ENCODE data around the gene ECT2L. TPM values are rescaled to one million over a fixed set of nuclear protein-coding genes. Genes with fewer than 3 reads are reported as not detected.
A peak's percentile ranks its signal among the peaks of the same experiment; 100 is the strongest.

The ECT2L gene
- total RNA-seq, 1 donor from 2014 or later: not detected

GRCh38 chr6:138787138-138787537 is 8.7 kb upstream of the ECT2L start:
- H3K4me1 Mint-ChIP-seq (ENCODE audit: low read depth, unreplicated experiment): no peaks in the 10 kb centered on the region
- no peaks in the 10 kb centered on the region for H3K9me3 ChIP-seq (ENCODE audit: insufficient read depth, low read depth, low read length)
- no peak overlapping the region for H3K4me3 ChIP-seq (ENCODE audit: insufficient read depth, low read depth, low read length)
- H3K27ac ChIP-seq (ENCODE audit: low read depth, low read length): no peak overlapping the region
- no peaks in the 10 kb centered on the region for H4K20me1 ChIP-seq (ENCODE audit: insufficient read depth, low read length)
- H3K27ac Mint-ChIP-seq (ENCODE audit: unreplicated experiment): no peak overlapping the region
- H2AFZ ChIP-seq (ENCODE audit: low read depth, low read length): no peak overlapping the region
- no peak overlapping the region for H3K4me2 ChIP-seq (ENCODE audit: low read length)
- no peaks in the 10 kb centered on the region for H3K79me2 ChIP-seq (ENCODE audit: insufficient read depth, low read length)
- no peaks in the 10 kb centered on the region for H3K27me3 Mint-ChIP-seq (ENCODE audit: low read depth, unreplicated experiment)
- peaks cover 4% of the 10 kb centered on the region for H3K36me3 ChIP-seq (ENCODE audit: insufficient read depth, low read length)
- no peak for DNase-seq (ENCODE audit: low read depth)
- peaks cover 3% of the 10 kb centered on the region for H3K4me1 ChIP-seq (ENCODE audit: insufficient read depth, low read length)
- H3K9ac ChIP-seq (ENCODE audit: low read length): no peak overlapping the region
- H3K4me3 Mint-ChIP-seq (ENCODE audit: unreplicated experiment): no peak overlapping the region
- no peaks in the 10 kb centered on the region for H3K9me3 Mint-ChIP-seq (ENCODE audit: unreplicated experiment)
- no peak for TF ChIP-seq CTCF (IDR thresholded peaks at IDR 0.05; ENCODE audit: insufficient read depth, low read depth, low read length)
- TF ChIP-seq EZH2 (IDR thresholded peaks at IDR 0.05; ENCODE audit: insufficient read depth, low read length): no peak
- H3K27me3 ChIP-seq (ENCODE audit: insufficient read depth, low read length): no peaks in the 10 kb centered on the region
- no peak for FAIRE-seq
- peaks cover 3% of the 10 kb centered on the region for H3K36me3 Mint-ChIP-seq (ENCODE audit: low read depth, unreplicated experiment)

GRCh38 chr6:138796771-138797170 is 884 bp downstream of the ECT2L start:
- FAIRE-seq (peak; percentile 13), DNase-seq (ENCODE audit: low read depth) (no peak)
- no peak overlapping the region for H3K4me2 ChIP-seq (ENCODE audit: low read length)
- no peaks in the 10 kb centered on the region for H3K4me1 Mint-ChIP-seq (ENCODE audit: low read depth, unreplicated experiment)
- H3K27ac Mint-ChIP-seq (ENCODE audit: unreplicated experiment): no peak overlapping the region
- H3K4me1 ChIP-seq (ENCODE audit: insufficient read depth, low read length): no peaks in the 10 kb centered on the region
- no peaks in the 10 kb centered on the region for H3K9me3 Mint-ChIP-seq (ENCODE audit: unreplicated experiment)
- H3K4me3 ChIP-seq (ENCODE audit: insufficient read depth, low read depth, low read length): no peak overlapping the region
- H2AFZ ChIP-seq (ENCODE audit: low read depth, low read length): no peak overlapping the region
- TF ChIP-seq EZH2 (IDR thresholded peaks at IDR 0.05; ENCODE audit: insufficient read depth, low read length): no peak
- no peak for TF ChIP-seq CTCF (IDR thresholded peaks at IDR 0.05; ENCODE audit: insufficient read depth, low read depth, low read length)
- no peaks in the 10 kb centered on the region for H3K36me3 ChIP-seq (ENCODE audit: insufficient read depth, low read length)
- H3K36me3 Mint-ChIP-seq (ENCODE audit: low read depth, unreplicated experiment): peaks cover 2% of the 10 kb centered on the region
- no peaks in the 10 kb centered on the region for H3K9me3 ChIP-seq (ENCODE audit: insufficient read depth, low read depth, low read length)
- H3K4me3 Mint-ChIP-seq (ENCODE audit: unreplicated experiment): no peak overlapping the region
- no peaks in the 10 kb centered on the region for H3K79me2 ChIP-seq (ENCODE audit: insufficient read depth, low read length)
- H4K20me1 ChIP-seq (ENCODE audit: insufficient read depth, low read length): no peaks in the 10 kb centered on the region
- H3K27me3 ChIP-seq (ENCODE audit: insufficient read depth, low read length): no peaks in the 10 kb centered on the region
- H3K9ac ChIP-seq (ENCODE audit: low read length): no peak overlapping the region
- H3K27me3 Mint-ChIP-seq (ENCODE audit: low read depth, unreplicated experiment): peaks cover 15% of the 10 kb centered on the region
- no peak overlapping the region for H3K27ac ChIP-seq (ENCODE audit: low read depth, low read length)

DNA sequence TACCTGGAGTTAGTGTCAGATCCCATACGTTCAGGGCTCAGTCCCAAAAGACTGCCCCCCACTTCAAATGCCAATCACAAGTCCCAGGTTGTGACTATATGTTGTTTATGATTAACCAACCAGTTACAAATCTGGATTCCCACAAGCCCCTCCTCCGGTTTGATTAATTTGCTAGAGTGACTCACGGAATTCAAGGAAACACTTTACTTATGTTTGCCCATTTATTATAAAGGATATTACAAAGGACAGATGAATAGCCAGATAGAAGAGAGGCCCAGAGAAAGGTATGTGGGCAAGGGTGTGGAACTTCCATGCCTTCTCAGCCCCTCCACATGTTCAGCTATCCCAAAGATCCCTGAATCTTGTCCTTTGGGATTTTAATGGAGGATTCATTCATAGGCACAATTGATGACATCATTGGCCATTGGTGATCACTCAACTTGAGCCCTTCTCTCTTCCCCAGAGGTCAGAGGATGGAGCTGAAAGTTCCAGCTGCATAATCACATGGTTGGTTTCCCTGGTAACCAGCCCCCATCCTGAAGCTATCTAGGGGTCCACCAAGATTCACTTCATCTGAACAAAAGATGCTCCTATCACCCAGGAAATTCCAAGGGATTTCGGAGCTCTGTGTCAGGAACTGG is 2.0 kb downstream of the ECT2L start:
- no peak overlapping the region for H3K9ac ChIP-seq (ENCODE audit: low read length)
- Mint-ChIP-seq H3K27me3 (ENCODE audit: low read depth, unreplicated experiment) (peaks cover 15% of the 10 kb centered on the region), H3K9me3 (ENCODE audit: unreplicated experiment) (no peaks in the 10 kb centered on the region), H3K36me3 (ENCODE audit: low read depth, unreplicated experiment) (peaks cover 2% of the 10 kb centered on the region), H3K4me1 (ENCODE audit: low read depth, unreplicated experiment) (no peaks in the 10 kb centered on the region), H3K4me3 (ENCODE audit: unreplicated experiment) (no peak overlapping the region), H3K27ac (ENCODE audit: unreplicated experiment) (no peak overlapping the region)
- no peaks in the 10 kb centered on the region for H4K20me1 ChIP-seq (ENCODE audit: insufficient read depth, low read length)
- no peaks in the 10 kb centered on the region for H3K9me3 ChIP-seq (ENCODE audit: insufficient read depth, low read depth, low read length)
- H3K4me3 ChIP-seq (ENCODE audit: insufficient read depth, low read depth, low read length): no peak overlapping the region
- no peaks in the 10 kb centered on the region for H3K79me2 ChIP-seq (ENCODE audit: insufficient read depth, low read length)
- TF ChIP-seq CTCF (IDR thresholded peaks at IDR 0.05; ENCODE audit: insufficient read depth, low read depth, low read length) (no peak), EZH2 (IDR thresholded peaks at IDR 0.05; ENCODE audit: insufficient read depth, low read length) (no peak)
- no peak overlapping the region for H3K27ac ChIP-seq (ENCODE audit: low read depth, low read length)
- DNase-seq (ENCODE audit: low read depth) (no peak), FAIRE-seq (no peak)
- no peaks in the 10 kb centered on the region for H3K4me1 ChIP-seq (ENCODE audit: insufficient read depth, low read length)
- H3K36me3 ChIP-seq (ENCODE audit: insufficient read depth, low read length): no peaks in the 10 kb centered on the region
- H3K4me2 ChIP-seq (ENCODE audit: low read length): no peak overlapping the region
- H2AFZ ChIP-seq (ENCODE audit: low read depth, low read length): no peak overlapping the region
- no peaks in the 10 kb centered on the region for H3K27me3 ChIP-seq (ENCODE audit: insufficient read depth, low read length)
